Skeletal muscle tissue (tissue), 4 donors: ENCODE measurements around the gene TLCD2. TPM values are rescaled to one million over a fixed set of nuclear protein-coding genes. Genes with fewer than 3 reads are reported as not detected.

Source experiments
- H3K27ac ChIP-seq: one replicate; pipeline ENCODE4 v1.7.0; 2013; ENCODE audit warnings: mild to moderate bottlenecking, low read depth, low read length, inconsistent platforms
- H3K27me3 ChIP-seq, 3 donors: one replicate each; pipeline ENCODE4 v1.7.0; 2013; ENCODE audit warnings: low read length in 3 of 3; ENCODE audit not compliant: control insufficient read depth in 3 of 3, insufficient read depth in 3 of 3
- H3K36me3 ChIP-seq, 3 donors: one replicate each; pipeline ENCODE4 v1.7.0; 2013; ENCODE audit warnings: low read length in 3 of 3; ENCODE audit not compliant: control insufficient read depth in 3 of 3, insufficient read depth in 3 of 3
- H3K4me1 ChIP-seq, 3 donors: one replicate each; pipeline ENCODE4 v1.7.0; 2013; ENCODE audit warnings: low read length in 3 of 3, mild to moderate bottlenecking in 3 of 3; ENCODE audit not compliant: control insufficient read depth in 3 of 3, insufficient read depth in 3 of 3
- H3K4me3 ChIP-seq, 3 donors: one replicate each; pipeline ENCODE4 v1.7.0; 2013; ENCODE audit warnings: low read length in 3 of 3
- H3K9ac ChIP-seq, 3 donors: one replicate each; pipeline ENCODE4 v1.7.0; 2013; ENCODE audit warnings: low read length in 3 of 3, mild to moderate bottlenecking in 3 of 3, moderate library complexity in 2 of 3, low read depth in 1 of 3
- H3K9me3 ChIP-seq, 3 donors: one replicate each; pipeline ENCODE4 v1.7.0; 2013; ENCODE audit warnings: low read length in 3 of 3; ENCODE audit not compliant: control insufficient read depth in 3 of 3
- total RNA-seq: library from RNA; depleted of rRNA; stranded (reverse); fragments of >200 nt; gene quantifications from one replicate; pipeline ENCODE4 v1.2.3, GENCODE V29; 2014
- donor health status: Osteomylitis.

TLCD2 gene
- total RNA-seq, 1 donor from 2014 or later, result 2.1 TPM

GRCh38 chr17:1735834-1736347 lies 25.7 kb upstream of the TLCD2 start:
- Histone ChIP-seq H3K27me3 (no peaks in the 10 kb centered on the region), H3K27ac (no peak overlapping the region), H3K4me1 (peaks cover 11 to 24% (median 14%) of the 10 kb centered on the region in 3 donors), H3K4me3 (no peak overlapping the region), H3K9me3 (no peaks in the 10 kb centered on the region), H3K9ac (no peak overlapping the region), H3K36me3 (peaks cover 27 to 45% (median 39%) of the 10 kb centered on the region in 3 donors)

- no peak overlapping the region for H3K4me3 ChIP-seq
- H3K9me3 ChIP-seq, result no peaks in the 10 kb centered on the region
- H3K36me3 ChIP-seq, result peaks cover 27 to 45% (median 39%) of the 10 kb centered on the region in 3 donors
- H3K27ac ChIP-seq, result no peak overlapping the region
- H3K9ac ChIP-seq, result no peak overlapping the region
- H3K27me3 ChIP-seq, result no peaks in the 10 kb centered on the region
- peaks cover 16 to 29% (median 19%) of the 10 kb centered on the region in 3 donors for H3K4me1 ChIP-seq
Observed at GRCh38 chr17:1735418-1735817, 25.2 kb upstream of the TLCD2 start.

- Histone ChIP-seq H3K36me3 (peaks cover 30 to 47% (median 39%) of the 10 kb centered on the region in 3 donors), H3K4me1 (peaks cover 23 to 39% (median 26%) of the 10 kb centered on the region in 3 donors), H3K4me3 (no peak overlapping the region), H3K9me3 (no peaks in the 10 kb centered on the region), H3K9ac (no peak overlapping the region), H3K27me3 (no peaks in the 10 kb centered on the region), H3K27ac (no peak overlapping the region)
Observed at GRCh38 chr17:1733759-1734158, 23.6 kb upstream of the TLCD2 start.

- no peak overlapping the region for H3K4me3 ChIP-seq
- H3K4me1 ChIP-seq, result peaks cover 23 to 44% (median 28%) of the 10 kb centered on the region in 3 donors
- H3K9ac ChIP-seq, result no peak overlapping the region
- H3K36me3 ChIP-seq, result peaks cover 28 to 50% (median 35%) of the 10 kb centered on the region in 3 donors
- no peak overlapping the region for H3K27ac ChIP-seq
- H3K9me3 ChIP-seq, result no peaks in the 10 kb centered on the region
- no peaks in the 10 kb centered on the region for H3K27me3 ChIP-seq
Observed at GRCh38 chr17:1732833-1733321, 22.7 kb upstream of the TLCD2 start.

- no peak overlapping the region for H3K9ac ChIP-seq
- H3K27me3 ChIP-seq, result no peaks in the 10 kb centered on the region
- no peak overlapping the region for H3K27ac ChIP-seq
- no peak overlapping the region for H3K4me3 ChIP-seq
- H3K36me3 ChIP-seq, result peaks cover 25 to 50% (median 35%) of the 10 kb centered on the region in 3 donors
- H3K4me1 ChIP-seq, result peaks cover 23 to 48% (median 32%) of the 10 kb centered on the region in 3 donors
- no peaks in the 10 kb centered on the region for H3K9me3 ChIP-seq
Observed at GRCh38 chr17:1732241-1732832, 22.2 kb upstream of the TLCD2 start.

- H3K27me3 ChIP-seq, result no peaks in the 10 kb centered on the region
- H3K9ac ChIP-seq, result peak overlapping the region; percentile 76 to 86 (median 77)
- no peaks in the 10 kb centered on the region for H3K9me3 ChIP-seq
- H3K4me1 ChIP-seq, result peaks cover 25 to 48% (median 37%) of the 10 kb centered on the region in 3 donors
- H3K36me3 ChIP-seq, result peaks cover 26 to 51% (median 39%) of the 10 kb centered on the region in 3 donors
- H3K27ac ChIP-seq, result peak overlapping the region; percentile 96
- H3K4me3 ChIP-seq, result peak overlapping the region in 1 of 3 donors; percentile 24
Observed at GRCh38 chr17:1731194-1731506, 21.0 kb upstream of the TLCD2 start.

GRCh38 chr17:1730326-1731193 lies 20.4 kb upstream of the TLCD2 start:
- H3K27ac ChIP-seq, result peak overlapping the region; percentile 96
- no peaks in the 10 kb centered on the region for H3K9me3 ChIP-seq
- peaks cover 22 to 48% (median 38%) of the 10 kb centered on the region in 3 donors for H3K36me3 ChIP-seq
- H3K4me1 ChIP-seq, result peaks cover 30 to 48% (median 43%) of the 10 kb centered on the region in 3 donors
- peak overlapping the region in 2 of 3 donors; percentile 11 to 58 for H3K4me3 ChIP-seq
- no peaks in the 10 kb centered on the region for H3K27me3 ChIP-seq
- H3K9ac ChIP-seq, result peak overlapping the region; percentile 76 to 86 (median 77)

- H3K36me3 ChIP-seq, result peaks cover 19 to 46% (median 35%) of the 10 kb centered on the region in 3 donors
- H3K4me3 ChIP-seq, result peak overlapping the region in 1 of 3 donors; percentile 49
- peak overlapping the region in 2 of 3 donors; percentile 63 to 86 for H3K9ac ChIP-seq
- no peaks in the 10 kb centered on the region for H3K9me3 ChIP-seq
- peak overlapping the region; percentile 96 for H3K27ac ChIP-seq
- H3K4me1 ChIP-seq, result peaks cover 36 to 54% (median 49%) of the 10 kb centered on the region in 3 donors
- H3K27me3 ChIP-seq, result no peaks in the 10 kb centered on the region
Observed at GRCh38 chr17:1729966-1730325, 19.8 kb upstream of the TLCD2 start.

GRCh38 chr17:1727876-1728630 lies 17.9 kb upstream of the TLCD2 start:
- Histone ChIP-seq H3K4me3 (no peak overlapping the region), H3K9me3 (no peaks in the 10 kb centered on the region), H3K4me1 (peaks cover 41 to 64% (median 57%) of the 10 kb centered on the region in 3 donors), H3K9ac (peak overlapping the region in 2 of 3 donors; percentile 20 to 33), H3K27me3 (no peaks in the 10 kb centered on the region), H3K36me3 (peaks cover 12 to 32% (median 24%) of the 10 kb centered on the region in 3 donors), H3K27ac (no peak overlapping the region)
